HG03196 (cell line): ENCODE results near the gene SLC7A6.

Experiments
- ATAC-seq: cut with Tn5 transposase; IDR thresholded peaks from one replicate; pipeline ENCODE4 v1.9.1; 2021; ENCODE audit not compliant: unreplicated experiment

SLC7A6 gene

GRCh38 chr16:68298907-68299561, 34.7 kb downstream of the SLC7A6 start:
- ATAC-seq, result no peak

DNA sequence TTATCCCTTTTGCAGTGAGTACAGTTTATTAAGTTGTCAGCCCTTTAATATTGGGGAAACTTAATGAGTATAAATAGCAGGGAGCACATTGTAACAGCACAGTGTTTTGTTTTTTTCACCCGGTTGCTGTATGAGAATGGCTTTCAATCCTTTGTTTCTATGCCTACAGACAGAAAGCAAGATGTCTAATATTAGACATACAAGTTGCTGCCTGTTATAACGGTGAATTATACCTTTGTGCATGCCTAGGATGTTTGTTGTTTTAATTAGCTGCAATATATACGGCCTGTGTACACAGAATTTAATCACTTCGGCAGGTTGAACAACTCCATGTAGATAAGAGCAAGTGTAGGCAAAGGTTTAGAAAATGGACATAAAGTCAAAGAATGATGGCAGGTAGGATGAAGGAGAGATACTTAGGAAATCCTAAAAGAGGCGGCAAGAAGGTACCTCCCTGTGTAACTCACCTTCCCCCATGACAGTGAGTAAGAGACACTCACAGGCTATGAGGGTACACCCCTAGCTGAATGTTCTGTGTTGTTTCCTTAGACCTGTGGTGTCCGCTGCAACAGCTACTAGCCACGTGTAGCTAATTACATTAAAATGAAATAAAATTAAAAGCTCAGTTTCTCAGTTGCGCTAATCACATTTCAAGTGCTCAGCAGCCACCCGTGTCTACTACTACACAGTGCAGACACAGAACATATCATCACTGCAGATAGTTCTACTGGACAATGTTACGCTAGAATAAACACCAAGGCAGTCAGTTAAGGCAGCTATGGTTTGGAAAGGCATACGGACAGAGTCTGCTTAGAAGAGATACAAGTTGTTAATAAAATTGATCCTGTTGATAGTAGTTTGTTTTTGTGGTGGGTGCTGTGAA, 35.5 kb downstream of the SLC7A6 start:
- no peak for ATAC-seq

DNA sequence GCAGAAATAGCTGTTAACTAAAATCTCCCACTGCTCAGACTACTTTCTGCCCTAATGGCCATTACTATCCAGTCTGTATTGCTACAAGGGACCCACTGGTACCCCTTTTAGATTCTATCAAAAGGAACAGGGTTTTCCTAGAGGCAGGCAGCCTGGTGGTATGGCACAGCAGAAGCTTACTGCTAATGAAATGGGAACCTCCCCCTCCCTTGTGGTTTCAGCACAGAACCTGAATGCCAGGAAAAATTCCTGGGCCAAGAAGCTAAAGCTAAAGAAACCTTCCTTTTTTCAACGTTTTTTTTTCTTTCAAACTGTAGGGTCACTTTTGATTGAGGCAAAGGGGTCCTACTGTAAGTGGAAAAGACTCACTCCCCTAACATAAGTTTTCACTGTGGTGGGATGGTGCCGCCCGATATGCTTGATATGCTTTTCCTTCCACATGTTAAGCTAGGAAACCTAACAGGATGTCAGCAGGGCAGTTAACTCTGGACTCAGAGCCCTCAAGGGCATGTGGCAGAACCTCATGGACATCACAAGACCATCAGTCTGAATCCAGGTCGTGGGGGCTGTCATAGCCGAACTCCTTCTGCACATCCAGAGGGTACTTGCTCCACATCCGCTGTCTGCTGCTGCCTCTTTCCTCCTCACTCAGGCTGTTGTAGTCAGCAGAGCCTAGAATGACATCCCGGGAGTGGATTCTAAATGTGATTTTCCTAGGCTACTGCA, 36.6 kb downstream of the SLC7A6 start:
- no peak for ATAC-seq

GRCh38 chr16:68306633-68307032, 42.3 kb downstream of the SLC7A6 start:
- ATAC-seq, result no peak

DNA sequence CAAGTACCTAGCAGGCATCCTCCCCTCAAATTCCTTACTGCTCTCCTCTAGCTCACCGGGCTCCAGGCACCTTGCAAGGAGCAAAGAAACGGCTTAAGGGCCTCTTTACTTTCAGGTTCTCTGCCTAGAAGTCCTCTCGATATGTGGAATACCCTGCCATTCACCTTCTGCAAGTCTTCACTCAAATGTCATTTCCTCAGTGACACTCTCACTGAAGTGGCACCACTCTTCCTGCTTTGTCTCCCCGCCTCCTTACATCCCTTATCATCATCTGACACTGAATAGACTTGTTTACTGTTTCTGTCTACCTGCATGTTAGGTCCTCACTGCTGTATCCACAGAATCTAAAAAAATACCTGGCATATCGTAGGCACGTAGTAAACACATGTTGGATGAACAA, 45.5 kb downstream of the SLC7A6 start:
- no peak for ATAC-seq

GRCh38 chr16:68310437-68310773, 46.1 kb downstream of the SLC7A6 start:
- ATAC-seq, result peak; percentile 24

DNA sequence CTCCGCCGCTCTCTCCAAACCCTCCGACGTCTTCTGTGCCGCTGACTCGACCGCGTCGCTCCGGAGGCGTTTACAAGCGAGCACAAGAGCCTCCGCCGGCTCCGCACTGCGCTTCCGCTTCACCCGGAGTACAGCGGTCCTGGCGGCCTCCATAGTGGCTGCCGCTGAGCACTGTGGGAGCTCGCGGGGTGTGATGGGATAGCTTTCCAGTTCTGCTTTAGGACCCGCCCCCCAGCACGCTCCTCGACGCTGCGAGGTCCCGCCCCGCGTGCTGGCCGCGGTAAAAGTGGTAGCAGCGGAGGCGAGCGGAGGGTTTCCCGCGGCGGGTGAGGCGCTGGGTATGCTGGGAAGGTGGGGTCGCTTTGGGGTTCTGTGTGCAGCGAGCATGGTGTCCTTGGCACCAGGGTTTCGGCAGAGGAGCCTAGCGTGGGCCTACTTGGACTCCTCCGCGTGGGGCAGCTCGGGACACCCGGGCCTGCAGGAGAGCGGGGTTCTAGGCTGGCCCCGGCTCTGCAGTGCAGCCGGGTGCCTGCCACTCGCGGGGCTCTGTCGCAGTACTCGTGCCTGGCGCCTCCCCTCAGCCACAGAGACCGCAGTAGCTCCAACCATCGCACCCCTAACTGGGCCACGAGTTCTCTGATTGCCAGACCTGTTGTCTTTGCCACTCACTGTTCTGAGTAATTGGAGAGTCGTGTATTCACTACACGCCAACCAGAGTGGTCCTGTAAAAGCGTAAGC, 46.6 kb downstream of the SLC7A6 start, which contains the start of the genes PRMT7 and SLC7A6OS:
Gene PRMT7 (plus strand): TSS at position 246 of the 738 bp plus-strand sequence. CDS start 4,961 bp downstream, outside the sequence.
Gene SLC7A6OS (minus strand): TSS at position 173 of the 738 bp plus-strand sequence. CDS start 20 bp downstream, at position 153.
- ATAC-seq, result peak; percentile 93

DNA sequence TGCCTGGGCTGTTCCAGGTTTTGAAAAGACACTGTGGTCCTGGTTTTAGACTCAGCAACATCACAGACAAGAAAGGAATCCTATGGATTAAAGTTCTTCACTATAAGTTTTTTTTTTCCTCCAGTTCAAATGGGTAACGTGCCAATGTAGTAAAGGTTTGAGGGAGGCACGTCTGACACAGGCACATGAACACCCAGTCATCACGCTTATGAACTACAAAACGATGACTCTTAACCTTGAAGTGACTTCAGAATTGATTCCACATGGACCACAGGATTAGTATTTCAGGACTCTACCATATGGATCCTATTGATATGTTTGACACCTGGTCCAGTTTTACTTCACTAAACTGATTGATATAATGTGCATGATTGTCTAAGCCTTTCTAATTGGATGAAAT, 48.8 kb downstream of the SLC7A6 start:
- ATAC-seq, result no peak

GRCh38 chr16:68319185-68319908, 55.0 kb downstream of the SLC7A6 start:
- no peak for ATAC-seq

DNA sequence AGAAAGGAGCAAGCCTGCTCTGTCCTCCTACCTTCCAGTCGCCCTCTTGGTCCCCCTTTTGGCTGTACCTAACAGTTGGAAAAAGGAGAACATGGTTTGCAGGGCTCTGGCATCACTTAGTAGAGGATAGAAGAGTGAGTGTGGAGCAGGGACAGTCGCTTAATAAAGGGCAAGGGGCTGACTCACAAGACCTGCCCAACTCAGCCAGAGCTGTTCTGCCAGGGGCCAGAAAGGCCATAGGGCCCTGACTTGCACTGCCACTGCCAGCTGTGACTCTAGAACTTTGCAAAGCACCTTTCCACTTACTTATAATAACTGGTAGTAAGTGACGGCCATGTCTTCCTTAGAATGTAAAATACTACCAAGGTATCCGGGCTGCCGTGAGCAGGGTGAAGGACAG, 60.0 kb downstream of the SLC7A6 start:
- ATAC-seq, result no peak

DNA sequence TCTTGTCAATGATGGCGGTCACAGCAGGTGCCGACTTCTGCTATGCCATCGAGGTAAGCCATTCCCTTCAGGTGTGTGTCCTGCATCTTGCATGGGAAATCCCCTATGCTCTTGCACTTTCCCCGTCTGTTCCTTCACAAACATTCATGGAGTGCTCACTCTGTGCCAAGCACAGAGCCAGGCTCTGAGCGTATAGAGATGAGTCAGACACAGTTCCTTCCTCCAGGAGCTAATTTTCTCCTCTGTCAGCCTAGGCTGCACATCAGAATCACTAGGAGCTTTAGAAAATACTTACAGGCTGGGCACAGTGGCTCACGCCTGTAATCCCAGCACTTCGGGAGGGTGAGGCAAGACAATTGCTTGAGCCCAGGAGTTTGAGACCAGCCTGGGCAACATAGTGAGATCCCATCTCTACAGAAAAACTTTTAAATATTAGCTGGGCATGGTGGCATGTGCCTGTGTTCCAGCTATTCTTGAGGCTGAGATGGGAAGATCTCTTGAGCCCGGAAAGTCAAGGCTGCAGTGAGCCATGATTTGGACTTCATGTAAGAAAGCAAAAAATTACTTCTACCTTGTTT, 60.5 kb downstream of the SLC7A6 start:
- ATAC-seq, result no peak

GRCh38 chr16:68328151-68328859, 64.0 kb downstream of the SLC7A6 start:
- peak; percentile 61 for ATAC-seq

DNA sequence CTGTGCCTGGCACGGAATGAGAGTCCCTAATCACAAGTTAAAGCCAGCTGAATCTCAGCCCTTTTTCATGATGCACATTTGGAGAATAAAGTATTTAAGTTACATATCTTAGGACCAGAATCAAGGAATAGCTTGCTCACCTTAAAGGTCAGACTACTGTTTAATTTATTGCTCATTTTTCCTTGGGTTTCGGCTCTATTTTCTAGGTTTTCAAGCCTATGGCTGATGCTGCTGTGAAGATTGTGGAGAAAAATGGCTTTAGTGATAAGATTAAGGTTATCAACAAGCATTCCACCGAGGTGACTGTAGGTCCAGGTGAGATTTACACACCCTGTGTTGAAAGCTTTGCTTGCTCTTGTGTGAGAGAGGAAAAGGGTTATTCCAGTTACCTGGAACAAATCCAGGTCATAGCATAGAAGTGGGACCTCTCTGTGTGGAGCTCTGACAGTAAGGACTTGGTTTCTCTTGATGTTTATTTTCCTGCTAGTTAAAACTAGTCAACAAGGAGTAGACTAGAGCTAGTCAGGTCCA, 64.6 kb downstream of the SLC7A6 start:
- no peak for ATAC-seq

DNA sequence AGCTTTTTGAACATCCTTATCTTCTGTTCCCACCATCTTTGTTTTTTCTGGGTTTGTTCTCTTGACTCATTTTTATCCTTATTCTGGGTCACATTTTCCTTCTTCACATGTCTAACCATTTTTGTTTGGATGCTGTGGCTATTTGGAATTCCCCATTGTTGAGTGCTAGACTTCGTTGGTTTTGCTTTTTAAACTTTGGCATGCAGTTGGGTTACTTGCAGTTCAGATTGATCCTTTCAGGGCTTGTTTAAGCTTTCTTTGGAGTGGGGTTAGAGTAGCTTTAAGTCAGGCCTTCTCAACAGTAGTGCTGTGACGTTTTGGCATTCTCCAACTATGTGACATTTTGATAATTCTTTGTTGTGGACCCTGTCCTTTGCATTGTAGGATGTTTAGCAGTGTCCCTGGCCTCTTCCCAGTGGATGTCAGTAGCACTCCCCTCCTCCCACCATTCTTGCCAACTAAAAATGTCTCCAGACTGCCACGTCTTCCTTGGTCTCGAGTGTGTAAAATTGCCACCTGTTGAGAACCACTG, 67.6 kb downstream of the SLC7A6 start:
- ATAC-seq, result no peak

DNA sequence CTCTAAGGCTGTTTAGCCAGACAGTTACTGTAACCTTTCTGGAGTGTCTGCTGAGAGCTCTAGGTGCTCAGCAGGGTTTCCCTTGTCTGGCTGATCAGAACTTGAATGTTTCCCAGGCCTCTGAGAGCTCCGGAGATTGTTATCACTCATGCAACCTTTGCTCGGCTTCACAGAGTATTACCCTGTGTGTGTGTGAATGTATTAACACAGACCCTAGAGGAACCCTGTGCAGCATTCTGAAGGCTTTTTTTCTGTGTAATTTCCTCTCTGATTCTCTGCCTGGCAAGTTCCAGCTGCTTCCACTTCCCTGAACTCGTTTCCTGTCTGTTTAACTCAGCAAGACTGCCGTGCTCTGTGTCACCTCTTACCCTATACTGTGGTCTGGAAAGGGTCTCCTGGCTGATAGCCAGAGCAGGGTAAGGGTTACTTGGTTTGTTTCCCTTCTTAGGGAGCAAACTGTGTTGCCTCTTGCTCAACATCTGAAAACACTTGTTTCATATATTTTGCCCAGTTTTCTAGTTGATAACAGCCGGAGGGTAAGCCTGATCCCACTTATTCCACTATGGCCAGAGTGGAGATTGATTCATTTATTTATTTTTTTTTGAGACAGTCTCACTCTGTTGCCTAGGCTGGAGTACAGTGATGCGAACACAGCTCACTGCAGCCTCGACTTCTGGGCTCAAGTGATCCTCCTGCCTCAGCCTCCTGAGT, 68.2 kb downstream of the SLC7A6 start:
- ATAC-seq, result no peak

DNA sequence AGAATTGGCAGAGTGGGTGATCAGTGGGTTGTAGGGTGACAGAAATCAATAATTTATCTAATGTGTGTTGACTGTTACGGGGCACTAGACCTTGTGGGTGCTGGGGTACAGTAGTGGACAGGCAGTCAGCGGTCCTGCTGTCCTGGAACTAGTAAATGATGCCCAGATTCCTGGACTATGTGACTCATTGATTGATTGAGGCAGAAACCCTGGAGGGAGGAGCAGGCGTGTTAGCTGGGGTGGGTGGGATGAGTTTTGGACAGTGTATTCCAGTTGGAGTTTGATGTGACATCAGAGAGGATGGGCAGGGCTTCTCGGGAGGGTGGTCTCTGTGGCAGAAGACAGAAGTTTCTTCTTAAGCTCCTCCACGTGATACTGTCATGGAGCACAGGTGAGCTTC, 70.8 kb downstream of the SLC7A6 start:
- no peak for ATAC-seq

DNA sequence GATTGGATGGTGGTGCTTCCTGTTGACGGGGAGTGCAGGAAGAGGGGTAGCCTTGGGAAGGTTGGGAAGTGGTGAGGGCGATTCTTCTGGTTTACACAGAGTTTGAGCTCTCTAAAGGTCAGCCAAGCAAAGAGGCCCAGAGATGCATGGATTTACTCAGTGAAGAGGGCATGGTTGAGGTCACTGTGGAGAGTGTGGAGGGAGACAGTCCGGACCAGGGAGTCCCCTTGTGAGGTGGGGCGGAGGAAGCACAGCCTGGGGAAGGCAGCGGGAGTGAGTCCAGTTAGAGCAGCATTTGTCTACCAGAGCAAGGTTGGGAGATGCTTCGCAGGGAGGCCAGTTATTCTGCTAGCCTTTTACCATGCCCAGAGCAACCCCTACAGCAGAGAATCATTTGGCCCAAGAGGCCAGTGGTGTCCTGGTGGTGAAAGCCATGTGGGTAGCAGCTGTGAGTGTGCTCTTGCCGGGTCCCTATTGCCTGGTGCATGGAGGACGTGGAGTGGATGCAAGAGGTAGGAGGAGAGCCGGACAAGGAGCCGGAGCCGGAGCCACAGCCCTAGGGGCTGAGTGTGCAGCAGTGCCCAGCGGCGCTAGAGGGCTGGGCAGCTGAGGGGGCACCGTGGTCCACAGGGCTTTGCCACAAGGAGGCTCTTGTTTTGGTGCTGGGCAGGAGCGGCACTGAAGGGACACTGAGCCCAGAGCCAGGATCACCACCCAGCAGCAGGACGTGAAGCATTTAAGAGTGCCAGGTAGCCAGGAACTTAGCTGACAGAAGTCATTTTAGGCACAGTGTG, 74.2 kb downstream of the SLC7A6 start:
- no peak for ATAC-seq
